Measurements from ENCODE around the gene CD19. TPM values are rescaled to one million over a fixed set of nuclear protein-coding genes. Genes with fewer than 3 reads are reported as not detected.

CD19 gene
- total RNA-seq = 1 to 10 TPM in 2 of 6 donors, under 1 TPM in 3, not detected in 1; 0.46 to 1.4 (median 0.89) TPM

DNA sequence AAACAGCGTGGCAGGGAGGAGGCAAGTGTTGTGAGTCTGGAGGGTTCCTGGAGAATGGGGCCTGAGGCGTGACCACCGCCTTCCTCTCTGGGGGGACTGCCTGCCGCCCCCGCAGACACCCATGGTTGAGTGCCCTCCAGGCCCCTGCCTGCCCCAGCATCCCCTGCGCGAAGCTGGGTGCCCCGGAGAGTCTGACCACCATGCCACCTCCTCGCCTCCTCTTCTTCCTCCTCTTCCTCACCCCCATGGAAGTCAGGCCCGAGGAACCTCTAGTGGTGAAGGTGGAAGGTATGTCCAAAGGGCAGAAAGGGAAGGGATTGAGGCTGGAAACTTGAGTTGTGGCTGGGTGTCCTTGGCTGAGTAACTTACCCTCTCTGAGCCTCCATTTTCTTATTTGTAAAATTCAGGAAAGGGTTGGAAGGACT is at the start of gene CD19:
TSS of gene CD19 (plus strand) at position 171 of the 425 bp plus-strand sequence. CDS start at position 201, 30 bp downstream.
- Histone ChIP-seq H3K27ac (no peak within 1 kb of the TSS), H3K36me3 (no peaks in the 10 kb centered on the region), H3K9me3 (no peaks in the 10 kb centered on the region), H3K4me1 (peaks cover 0 to 11% (median 6%) of the 10 kb centered on the region in 4 donors), H3K4me3 (no peak within 1 kb of the TSS), H3K27me3 (no peaks in the 10 kb centered on the region)
- no peak for DNase-seq
- no peak for ATAC-seq (ENCODE audit: low FRiP score in 2 of 2)
- WGBS, 2 donors = 86 to 90% methylated on average over 10 of the region's 10 CpGs
- TF ChIP-seq POLR2AphosphoS5 (IDR thresholded peaks at IDR 0.05) (no peak), EP300 (IDR thresholded peaks at IDR 0.05) (no peak), POLR2A (IDR thresholded peaks at IDR 0.05) (no peak)
- TF ChIP-seq, protein P1, sequence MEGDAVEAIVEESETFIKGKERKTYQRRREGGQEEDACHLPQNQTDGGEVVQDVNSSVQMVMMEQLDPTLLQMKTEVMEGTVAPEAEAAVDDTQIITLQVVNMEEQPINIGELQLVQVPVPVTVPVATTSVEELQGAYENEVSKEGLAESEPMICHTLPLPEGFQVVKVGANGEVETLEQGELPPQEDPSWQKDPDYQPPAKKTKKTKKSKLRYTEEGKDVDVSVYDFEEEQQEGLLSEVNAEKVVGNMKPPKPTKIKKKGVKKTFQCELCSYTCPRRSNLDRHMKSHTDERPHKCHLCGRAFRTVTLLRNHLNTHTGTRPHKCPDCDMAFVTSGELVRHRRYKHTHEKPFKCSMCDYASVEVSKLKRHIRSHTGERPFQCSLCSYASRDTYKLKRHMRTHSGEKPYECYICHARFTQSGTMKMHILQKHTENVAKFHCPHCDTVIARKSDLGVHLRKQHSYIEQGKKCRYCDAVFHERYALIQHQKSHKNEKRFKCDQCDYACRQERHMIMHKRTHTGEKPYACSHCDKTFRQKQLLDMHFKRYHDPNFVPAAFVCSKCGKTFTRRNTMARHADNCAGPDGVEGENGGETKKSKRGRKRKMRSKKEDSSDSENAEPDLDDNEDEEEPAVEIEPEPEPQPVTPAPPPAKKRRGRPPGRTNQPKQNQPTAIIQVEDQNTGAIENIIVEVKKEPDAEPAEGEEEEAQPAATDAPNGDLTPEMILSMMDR (IDR thresholded peaks at IDR 0.05) = no peak

GRCh38 chr16:28882551-28883160 is 49.1 kb upstream of the CD19 start:
- Histone ChIP-seq H3K36me3 (no peaks in the 10 kb centered on the region), H3K27me3 (peaks cover 0 to 16% (median 3%) of the 10 kb centered on the region in 4 donors), H3K27ac (no peak overlapping the region), H3K4me3 (no peak overlapping the region), H3K9me3 (no peaks in the 10 kb centered on the region), H3K4me1 (peaks cover 11 to 18% (median 15%) of the 10 kb centered on the region in 4 donors)
- WGBS, 2 donors = 22 to 56% methylated on average over 5 to 23 of the region's 24 CpGs
- DNase-seq (no peak), ATAC-seq (ENCODE audit: low FRiP score in 2 of 2) (no peak)
- TF ChIP-seq POLR2A (IDR thresholded peaks at IDR 0.05) = no peak
- no peak for TF ChIP-seq POLR2AphosphoS5 (IDR thresholded peaks at IDR 0.05)
- TF ChIP-seq, protein P1 (IDR thresholded peaks at IDR 0.05) = no peak
- no peak for TF ChIP-seq EP300 (IDR thresholded peaks at IDR 0.05)

GRCh38 chr16:28883221-28883996 is 48.4 kb upstream of the CD19 start:
- no peaks in the 10 kb centered on the region for H3K9me3 ChIP-seq
- no peak overlapping the region for H3K27ac ChIP-seq
- H3K27me3 ChIP-seq = peaks cover 0 to 16% (median 3%) of the 10 kb centered on the region in 4 donors
- ATAC-seq (ENCODE audit: low FRiP score in 2 of 2) (no peak), DNase-seq (no peak)
- WGBS, 2 donors = 62 to 83% methylated on average over 11 to 24 of the region's 25 CpGs
- H3K4me3 ChIP-seq = no peak overlapping the region
- no peak for TF ChIP-seq POLR2A (IDR thresholded peaks at IDR 0.05)
- TF ChIP-seq, protein P1 (IDR thresholded peaks at IDR 0.05) = no peak
- TF ChIP-seq POLR2AphosphoS5 (IDR thresholded peaks at IDR 0.05) = no peak
- no peak for TF ChIP-seq EP300 (IDR thresholded peaks at IDR 0.05)
- no peaks in the 10 kb centered on the region for H3K36me3 ChIP-seq
- peaks cover 11 to 18% (median 15%) of the 10 kb centered on the region in 4 donors for H3K4me1 ChIP-seq

- Histone ChIP-seq H3K9me3 (no peaks in the 10 kb centered on the region), H3K27me3 (peaks cover 0 to 16% (median 3%) of the 10 kb centered on the region in 4 donors), H3K4me1 (peaks cover 10 to 16% (median 13%) of the 10 kb centered on the region in 4 donors), H3K36me3 (no peaks in the 10 kb centered on the region), H3K27ac (no peak overlapping the region), H3K4me3 (no peak overlapping the region)
- ATAC-seq (ENCODE audit: low FRiP score in 2 of 2) (no peak), DNase-seq (no peak)
- 92 to 95% methylated on average over 6 of the region's 6 CpGs for WGBS, 2 donors
- TF ChIP-seq POLR2A (IDR thresholded peaks at IDR 0.05) (no peak), POLR2AphosphoS5 (IDR thresholded peaks at IDR 0.05) (no peak), EP300 (IDR thresholded peaks at IDR 0.05) (no peak)
- TF ChIP-seq, protein P1 (IDR thresholded peaks at IDR 0.05) = no peak
These were observed 47.7 kb upstream of the CD19 start for GRCh38 chr16:28884045-28884444.

Measured in upper lobe of left lung (tissue), 6 donors.